GM12864 (cell line): ENCODE measurements around the gene CTDP1.

Experiments used
- DNase-seq: peaks from one replicate; pipeline ENCODE4 v3.0.0-alpha.2; 2011; ENCODE audit warnings: low read depth
- H3K4me3 ChIP-seq: 2 replicates; pipeline ENCODE4 v1.5.1; 2011; ENCODE audit warnings: mild to moderate bottlenecking, low read depth, low read length, control low read depth
- TF ChIP-seq, protein P1 (sequence below): IDR thresholded peaks from 2 replicates; pipeline ENCODE4 v1.5.1; 2011; ENCODE audit warnings: low read depth, mild to moderate bottlenecking, moderate library complexity, low read length, control low read depth, inconsistent platforms; ENCODE audit errors: missing control alignments

Gene CTDP1

GRCh38 chr18:79742076-79742475 lies 62.5 kb downstream of the CTDP1 start:
- no peak overlapping the region for H3K4me3 ChIP-seq
- TF ChIP-seq, protein P1, sequence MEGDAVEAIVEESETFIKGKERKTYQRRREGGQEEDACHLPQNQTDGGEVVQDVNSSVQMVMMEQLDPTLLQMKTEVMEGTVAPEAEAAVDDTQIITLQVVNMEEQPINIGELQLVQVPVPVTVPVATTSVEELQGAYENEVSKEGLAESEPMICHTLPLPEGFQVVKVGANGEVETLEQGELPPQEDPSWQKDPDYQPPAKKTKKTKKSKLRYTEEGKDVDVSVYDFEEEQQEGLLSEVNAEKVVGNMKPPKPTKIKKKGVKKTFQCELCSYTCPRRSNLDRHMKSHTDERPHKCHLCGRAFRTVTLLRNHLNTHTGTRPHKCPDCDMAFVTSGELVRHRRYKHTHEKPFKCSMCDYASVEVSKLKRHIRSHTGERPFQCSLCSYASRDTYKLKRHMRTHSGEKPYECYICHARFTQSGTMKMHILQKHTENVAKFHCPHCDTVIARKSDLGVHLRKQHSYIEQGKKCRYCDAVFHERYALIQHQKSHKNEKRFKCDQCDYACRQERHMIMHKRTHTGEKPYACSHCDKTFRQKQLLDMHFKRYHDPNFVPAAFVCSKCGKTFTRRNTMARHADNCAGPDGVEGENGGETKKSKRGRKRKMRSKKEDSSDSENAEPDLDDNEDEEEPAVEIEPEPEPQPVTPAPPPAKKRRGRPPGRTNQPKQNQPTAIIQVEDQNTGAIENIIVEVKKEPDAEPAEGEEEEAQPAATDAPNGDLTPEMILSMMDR: no peak
- DNase-seq: no peak

DNA sequence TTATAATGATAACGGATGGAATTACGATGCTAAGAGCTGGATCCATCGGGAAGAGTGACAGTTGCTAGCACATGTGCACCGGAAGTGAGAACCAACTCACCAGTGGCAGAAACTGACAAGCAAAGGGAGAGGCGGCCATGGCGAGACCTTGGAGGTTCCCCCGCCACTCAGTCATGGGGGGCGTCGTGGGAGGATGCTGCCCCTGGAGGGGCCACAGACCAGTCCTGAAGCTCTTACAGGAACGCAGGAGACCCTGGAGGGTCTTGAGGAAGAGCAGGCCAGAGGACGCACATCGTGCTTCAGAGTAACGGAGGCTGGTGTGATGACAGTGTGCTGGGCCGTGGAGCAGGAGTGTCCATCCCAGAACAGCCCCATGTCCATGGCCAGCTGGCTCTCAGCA lies 65.0 kb downstream of the CTDP1 start:
- H3K4me3 ChIP-seq: no peak overlapping the region
- TF ChIP-seq, protein P1: no peak
- no peak for DNase-seq

GRCh38 chr18:79746730-79747129 lies 67.1 kb downstream of the CTDP1 start:
- H3K4me3 ChIP-seq: no peak overlapping the region
- DNase-seq: no peak
- TF ChIP-seq, protein P1: no peak

GRCh38 chr18:79747156-79747845 lies 67.7 kb downstream of the CTDP1 start:
- H3K4me3 ChIP-seq: no peak overlapping the region
- TF ChIP-seq, protein P1: no peak
- DNase-seq: no peak

GRCh38 chr18:79748321-79749180 lies 68.9 kb downstream of the CTDP1 start:
- TF ChIP-seq, protein P1: no peak
- no peak for DNase-seq
- H3K4me3 ChIP-seq: no peak overlapping the region

DNA sequence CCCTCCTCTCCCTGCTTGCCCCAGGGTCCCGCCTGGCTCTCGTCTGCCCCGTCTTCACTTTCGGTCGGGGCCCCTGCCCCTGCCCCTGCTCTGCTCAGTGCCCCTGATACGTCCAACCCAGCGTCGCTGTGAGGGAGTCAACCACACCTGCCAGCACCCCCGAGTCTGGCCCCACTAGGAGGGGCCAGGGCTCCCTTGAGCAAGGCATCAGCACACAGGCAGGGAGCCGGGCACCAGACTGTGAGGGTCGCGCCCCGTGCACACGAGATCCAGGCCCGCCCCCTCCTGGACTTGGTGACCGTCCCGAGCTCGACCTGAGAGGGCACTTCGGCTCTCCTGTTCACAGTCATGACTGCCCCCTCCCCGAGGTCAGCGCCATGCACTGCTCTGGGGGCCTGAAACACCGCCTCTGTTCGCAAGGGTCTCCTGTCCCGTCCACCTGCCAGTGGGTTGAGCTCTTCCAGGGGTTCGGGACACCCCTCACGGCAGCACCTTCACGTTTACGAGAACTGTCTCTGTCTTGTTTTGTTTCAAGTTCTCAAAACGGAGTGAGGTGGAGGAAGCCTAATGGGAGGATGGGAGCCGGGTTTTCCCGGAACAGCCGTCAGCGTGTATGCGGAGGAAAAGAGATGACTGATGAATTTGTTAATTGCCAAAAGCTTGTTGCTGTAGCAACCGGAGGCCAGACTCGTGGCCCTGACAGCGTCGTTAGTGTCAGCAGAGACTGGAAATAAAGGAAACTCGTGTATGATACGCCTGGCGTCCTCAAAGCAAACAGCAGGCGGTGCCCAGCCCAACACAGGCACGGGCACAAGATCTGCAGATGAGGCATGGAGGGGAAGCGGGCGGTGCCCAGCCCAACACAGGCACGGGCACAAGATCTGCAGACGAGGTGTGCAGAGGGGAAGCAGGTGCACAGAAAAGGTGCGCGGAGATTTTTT lies 69.9 kb downstream of the CTDP1 start:
- no peak for DNase-seq
- no peak overlapping the region for H3K4me3 ChIP-seq
- TF ChIP-seq, protein P1: no peak
